Neural cell (in vitro differentiated cells): ENCODE measurements around the gene LTK. TPM values are rescaled to one million over a fixed set of nuclear protein-coding genes. Genes with fewer than 3 reads are reported as not detected.

Source experiments
- H2AFZ ChIP-seq: fragments of 200-600, 300-800 bp; sonication (generic), shearing (Covaris generic); 2 replicates; pipeline ENCODE4 v1.6.0; 2014; ENCODE audit warnings: low read depth, mild to moderate bottlenecking, antibody characterized with exemption, low read length, moderate library complexity
- H3F3A ChIP-seq: fragments of 200-600 bp; shearing (Covaris generic); 2 replicates; pipeline ENCODE4 v1.6.1; 2016; ENCODE audit warnings: mild to moderate bottlenecking, moderate library complexity, mixed read lengths, antibody characterized with exemption, low read length; ENCODE audit not compliant: insufficient read depth, poor library complexity, severe bottlenecking
- H3K27ac ChIP-seq: fragments of 200-600, 300-800 bp; sonication (generic), shearing (Covaris generic); 2 replicates; pipeline ENCODE4 v1.5.1; 2014; ENCODE audit warnings: mild to moderate bottlenecking, low read length, moderate library complexity
- H3K27me3 ChIP-seq: fragments of 300-800, 200-600 bp; sonication (generic), shearing (Covaris generic); 2 replicates; pipeline ENCODE4 v1.6.0; 2014; ENCODE audit warnings: mild to moderate bottlenecking, low read depth, low read length, moderate library complexity; ENCODE audit not compliant: insufficient read depth
- H3K36me3 ChIP-seq: fragments of 300-800, 200-600 bp; sonication (generic), shearing (Covaris generic); 2 replicates; pipeline ENCODE4 v1.5.1; 2014; ENCODE audit warnings: mild to moderate bottlenecking, antibody characterized with exemption, low read length, moderate library complexity; ENCODE audit not compliant: insufficient read depth
- H3K4me2 ChIP-seq: fragments of 300-800, 200-600 bp; sonication (generic), shearing (Covaris generic); 2 replicates; pipeline ENCODE4 v1.6.0; 2014; ENCODE audit warnings: mild to moderate bottlenecking, low read length
- H3K4me3 ChIP-seq: fragments of 300-800, 200-600 bp; sonication (generic), shearing (Covaris generic); 2 replicates; pipeline ENCODE4 v1.5.1; 2014; ENCODE audit warnings: mild to moderate bottlenecking, low read length, moderate library complexity
- H3K79me2 ChIP-seq: fragments of 200-600 bp; shearing (Covaris generic); replicated peaks from 2 replicates; pipeline ENCODE4 v1.6.0; 2014; ENCODE audit warnings: mild to moderate bottlenecking, low read length, moderate library complexity; ENCODE audit not compliant: insufficient read depth
- H3K9ac ChIP-seq: fragments of 300-800, 200-600 bp; sonication (generic), shearing (Covaris generic); 2 replicates; pipeline ENCODE4 v1.6.1; 2016; ENCODE audit warnings: mild to moderate bottlenecking, low read length, mixed read lengths
- H3K9me2 ChIP-seq: fragments of 200-600 bp; shearing (Covaris generic); 2 replicates; pipeline ENCODE4 v1.6.1; 2016; ENCODE audit warnings: mild to moderate bottlenecking, low read length, mixed read lengths; ENCODE audit not compliant: insufficient read depth
- H3K9me3 ChIP-seq: fragments of 200-600, 300-800 bp; sonication (generic), shearing (Covaris generic); 2 replicates; pipeline ENCODE4 v1.6.1; 2016; ENCODE audit warnings: mild to moderate bottlenecking, mixed run types, low read length, moderate library complexity, mixed read lengths
- H4K20me1 ChIP-seq: fragments of 200-600 bp; shearing (Covaris generic); 2 replicates; pipeline ENCODE4 v1.6.1; 2016; ENCODE audit warnings: mild to moderate bottlenecking, mixed run types; ENCODE audit not compliant: insufficient read depth
- CTCF ChIP-seq: fragments of 450-650 bp; IDR thresholded peaks from 2 replicates; pipeline ENCODE4 v1.5.1; 2014; ENCODE audit warnings: antibody characterized with exemption, mild to moderate bottlenecking, moderate library complexity; ENCODE audit not compliant: poor library complexity, severe bottlenecking
- EP300 ChIP-seq: fragments of 450-650 bp; conservative IDR thresholded peaks from 2 replicates; pipeline ENCODE4 v1.6.1; 2014; ENCODE audit warnings: antibody characterized with exemption, mild to moderate bottlenecking, moderate library complexity; ENCODE audit not compliant: poor library complexity, severe bottlenecking
- EZH2 ChIP-seq: fragments of 200-600, 300-800 bp; shearing (Covaris generic), sonication (generic); IDR thresholded peaks from 2 replicates; pipeline ENCODE4 v1.6.1; 2014; ENCODE audit warnings: antibody characterized with exemption, low read length, borderline replicate concordance, mild to moderate bottlenecking; ENCODE audit not compliant: insufficient read depth, poor library complexity, severe bottlenecking
- MXI1 ChIP-seq: fragments of 450-650 bp; conservative IDR thresholded peaks from 2 replicates; pipeline ENCODE4 v1.6.1; 2014; ENCODE audit warnings: antibody characterized with exemption, mild to moderate bottlenecking; ENCODE audit not compliant: poor library complexity, severe bottlenecking
- POLR2AphosphoS5 ChIP-seq: IDR thresholded peaks from 2 replicates; pipeline ENCODE4 v1.6.1; 2012
- RAD21 ChIP-seq: fragments of 450-650 bp; conservative IDR thresholded peaks from 2 replicates; pipeline ENCODE4 v1.6.1; 2014; ENCODE audit warnings: antibody characterized with exemption, mild to moderate bottlenecking, moderate library complexity
- REST ChIP-seq: IDR thresholded peaks from 2 replicates; pipeline ENCODE4 v1.6.1; 2012; ENCODE audit warnings: borderline replicate concordance
- SMC3 ChIP-seq: fragments of 450-650 bp; conservative IDR thresholded peaks from 2 replicates; pipeline ENCODE4 v1.6.1; 2014; ENCODE audit warnings: antibody characterized with exemption, mild to moderate bottlenecking, moderate library complexity; ENCODE audit not compliant: poor library complexity
- TAF1 ChIP-seq: IDR thresholded peaks from 2 replicates; pipeline ENCODE4 v1.6.1; 2012; ENCODE audit warnings: low read depth
- polyA plus RNA-seq: library from polyadenylated mRNA; depleted of rRNA; stranded (reverse); fragments of >200 nt; gene quantifications from 2 replicates; pipeline ENCODE4 v1.2.3, GENCODE V29; 2014

Gene LTK
- polyA plus RNA-seq, 1 donor from 2014 or later: 0.28 TPM

GRCh38 chr15:41505776-41506175 is 7.9 kb downstream of the LTK start:
- Histone ChIP-seq H3F3A (no peaks in the 10 kb centered on the region), H3K9me3 (no peaks in the 10 kb centered on the region), H3K27me3 (peaks cover 87% of the 10 kb centered on the region), H3K4me2 (no peak overlapping the region), H3K36me3 (no peaks in the 10 kb centered on the region), H4K20me1 (no peaks in the 10 kb centered on the region), H3K27ac (no peak overlapping the region), H3K79me2 (no peaks in the 10 kb centered on the region), H3K4me3 (no peak overlapping the region), H3K9me2 (no peaks in the 10 kb centered on the region), H3K9ac (no peak overlapping the region), H2AFZ (no peak overlapping the region)
- TF ChIP-seq REST: no peak
- TF ChIP-seq CTCF: no peak
- no peak for TF ChIP-seq EZH2
- no peak for TF ChIP-seq RAD21
- TF ChIP-seq SMC3: no peak
- no peak for TF ChIP-seq MXI1
- no peak for TF ChIP-seq POLR2AphosphoS5
- no peak for TF ChIP-seq EP300
- TF ChIP-seq TAF1: no peak

- H3F3A ChIP-seq: no peaks in the 10 kb centered on the region
- H2AFZ ChIP-seq: no peak overlapping the region
- no peaks in the 10 kb centered on the region for H3K36me3 ChIP-seq
- no peaks in the 10 kb centered on the region for H4K20me1 ChIP-seq
- no peaks in the 10 kb centered on the region for H3K9me3 ChIP-seq
- peaks cover 87% of the 10 kb centered on the region for H3K27me3 ChIP-seq
- H3K9me2 ChIP-seq: no peaks in the 10 kb centered on the region
- no peak overlapping the region for H3K4me3 ChIP-seq
- no peak overlapping the region for H3K4me2 ChIP-seq
- H3K27ac ChIP-seq: no peak overlapping the region
- H3K9ac ChIP-seq: no peak overlapping the region
- TF ChIP-seq POLR2AphosphoS5: no peak
- TF ChIP-seq MXI1: no peak
- TF ChIP-seq REST: no peak
- TF ChIP-seq TAF1: no peak
- TF ChIP-seq CTCF: no peak
- no peak for TF ChIP-seq EP300
- TF ChIP-seq EZH2: no peak
- TF ChIP-seq SMC3: no peak
- TF ChIP-seq RAD21: no peak
- H3K79me2 ChIP-seq: no peaks in the 10 kb centered on the region
Measured at GRCh38 chr15:41504751-41505492, 8.7 kb downstream of the LTK start.
